Measurements from ENCODE around the gene GFOD1.

GFOD1 gene, protein sequence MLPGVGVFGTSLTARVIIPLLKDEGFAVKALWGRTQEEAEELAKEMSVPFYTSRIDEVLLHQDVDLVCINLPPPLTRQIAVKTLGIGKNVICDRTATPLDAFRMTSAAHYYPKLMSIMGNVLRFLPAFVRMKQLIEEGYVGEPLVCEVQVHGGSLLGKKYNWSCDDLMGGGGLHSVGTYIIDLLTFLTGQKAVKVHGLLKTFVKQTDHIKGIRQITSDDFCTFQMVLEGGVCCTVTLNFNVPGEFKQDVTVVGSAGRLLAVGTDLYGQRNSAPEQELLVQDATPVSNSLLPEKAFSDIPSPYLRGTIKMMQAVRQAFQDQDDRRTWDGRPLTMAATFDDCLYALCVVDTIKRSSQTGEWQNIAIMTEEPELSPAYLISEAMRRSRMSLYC

GRCh38 chr6:13487122-13488014 lies at the start of gene GFOD1:
TSS of gene GFOD1 (minus strand) at chr6:13487600. CDS start at chr6:13486890, 710 bp downstream.
- peak; percentile 35 to 41 for DNase-seq (ENCODE audit: low read depth in 2 of 2, low spot score in 1 of 2)

GRCh38 chr6:13536796-13537526 lies 49.6 kb upstream of the GFOD1 start:
- DNase-seq (ENCODE audit: low read depth in 2 of 2, low spot score in 1 of 2), result no peak

GRCh38 chr6:13535306-13535705 lies 47.9 kb upstream of the GFOD1 start:
- no peak for DNase-seq (ENCODE audit: low read depth in 2 of 2, low spot score in 1 of 2)

DNA sequence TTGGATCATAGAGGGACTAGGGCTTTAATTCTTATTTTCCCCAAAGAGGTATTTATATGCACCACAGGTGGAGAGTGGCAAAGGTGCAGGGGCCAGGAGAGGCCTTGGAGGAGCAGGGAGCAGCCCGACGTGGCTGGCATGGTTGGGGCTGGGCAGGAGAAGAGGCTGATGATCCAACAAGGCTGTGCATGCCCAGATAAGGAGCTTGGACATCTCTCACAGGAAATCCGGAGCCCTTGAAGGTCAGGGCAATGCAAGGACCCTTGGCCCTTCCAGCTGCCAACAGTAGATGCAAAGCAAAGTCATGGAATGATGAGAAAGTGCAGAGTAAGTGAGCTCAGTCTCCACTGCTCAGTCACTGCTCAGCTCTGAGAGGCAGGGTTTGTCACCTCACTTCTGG lies 47.1 kb upstream of the GFOD1 start:
- no peak for DNase-seq (ENCODE audit: low read depth in 2 of 2, low spot score in 1 of 2)

DNA sequence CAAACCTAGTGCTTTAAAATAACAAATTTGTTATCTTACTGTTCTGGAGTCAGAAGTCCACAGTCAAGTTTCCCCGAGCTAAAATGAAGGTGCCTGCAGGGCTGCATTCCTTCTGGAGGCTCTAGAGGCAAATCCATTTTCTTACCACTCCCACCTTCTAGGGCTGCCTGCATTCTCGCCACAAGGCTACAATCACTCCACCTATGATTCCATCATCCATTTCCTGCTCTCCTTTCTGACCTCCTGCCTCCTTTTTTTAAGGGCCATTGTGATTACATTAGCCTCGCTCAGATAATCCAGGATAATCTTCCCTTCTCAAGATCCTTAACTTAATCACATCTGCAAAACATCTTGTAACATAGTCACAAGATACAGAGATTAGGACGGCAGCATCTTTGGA lies 44.6 kb upstream of the GFOD1 start:
- no peak for DNase-seq (ENCODE audit: low read depth in 2 of 2, low spot score in 1 of 2)

DNA sequence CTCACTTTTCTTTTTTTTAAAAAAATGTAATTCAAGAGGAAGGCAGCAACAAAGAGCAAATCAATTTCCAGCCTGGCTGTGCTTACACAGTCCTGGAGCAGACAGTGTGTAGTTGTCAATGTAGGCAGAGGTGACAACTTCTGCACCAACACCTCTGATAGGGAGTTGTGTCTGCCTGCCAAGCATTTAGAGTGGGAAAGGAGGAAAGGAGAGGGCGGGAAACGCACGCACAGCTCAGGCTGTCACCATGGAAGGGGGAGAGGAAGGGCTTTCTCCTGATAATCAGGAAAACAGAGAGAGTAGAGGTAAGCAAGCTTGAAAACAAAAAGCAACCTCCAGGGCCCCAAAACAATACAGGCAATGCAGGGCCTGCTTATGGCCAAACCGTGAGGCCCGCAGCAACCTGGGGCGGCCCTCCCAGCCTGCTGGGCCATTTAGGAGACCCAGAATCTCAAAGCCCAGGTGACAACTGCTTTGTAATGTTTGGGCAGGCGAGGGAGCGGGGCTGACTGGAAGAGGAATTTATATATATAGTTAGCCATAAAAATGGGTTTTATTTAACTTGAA lies 41.5 kb upstream of the GFOD1 start:
- DNase-seq (ENCODE audit: low read depth in 2 of 2, low spot score in 1 of 2), result no peak

DNA sequence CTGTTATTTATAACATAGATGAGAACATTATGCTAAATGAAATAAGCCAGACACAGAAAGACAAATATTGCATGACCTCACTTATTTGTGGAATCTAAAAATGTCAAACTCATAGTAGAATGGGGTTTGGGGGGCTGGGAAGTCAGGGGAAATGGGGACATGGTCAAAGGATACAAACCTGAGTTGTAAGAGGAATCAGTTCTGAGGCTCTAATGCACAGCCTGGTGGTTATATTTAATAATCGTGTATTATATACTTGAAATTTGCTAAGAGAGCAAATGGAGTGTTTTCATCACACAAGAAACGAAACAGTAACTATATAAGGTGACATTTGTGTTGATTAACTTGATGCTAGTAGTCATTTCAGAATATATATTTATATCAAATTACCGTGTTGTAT lies 40.8 kb upstream of the GFOD1 start:
- DNase-seq (ENCODE audit: low read depth in 2 of 2, low spot score in 1 of 2), result no peak

GRCh38 chr6:13527671-13528056 lies 40.3 kb upstream of the GFOD1 start:
- DNase-seq (ENCODE audit: low read depth in 2 of 2, low spot score in 1 of 2), result no peak

- DNase-seq (ENCODE audit: low read depth in 2 of 2, low spot score in 1 of 2), result no peak
Observed at GRCh38 chr6:13526727-13527670, 39.6 kb upstream of the GFOD1 start.

GRCh38 chr6:13526357-13526726 lies 38.9 kb upstream of the GFOD1 start:
- no peak for DNase-seq (ENCODE audit: low read depth in 2 of 2, low spot score in 1 of 2)

- DNase-seq (ENCODE audit: low read depth in 2 of 2, low spot score in 1 of 2), result no peak
Observed at GRCh38 chr6:13524801-13525508, 37.6 kb upstream of the GFOD1 start.

DNA sequence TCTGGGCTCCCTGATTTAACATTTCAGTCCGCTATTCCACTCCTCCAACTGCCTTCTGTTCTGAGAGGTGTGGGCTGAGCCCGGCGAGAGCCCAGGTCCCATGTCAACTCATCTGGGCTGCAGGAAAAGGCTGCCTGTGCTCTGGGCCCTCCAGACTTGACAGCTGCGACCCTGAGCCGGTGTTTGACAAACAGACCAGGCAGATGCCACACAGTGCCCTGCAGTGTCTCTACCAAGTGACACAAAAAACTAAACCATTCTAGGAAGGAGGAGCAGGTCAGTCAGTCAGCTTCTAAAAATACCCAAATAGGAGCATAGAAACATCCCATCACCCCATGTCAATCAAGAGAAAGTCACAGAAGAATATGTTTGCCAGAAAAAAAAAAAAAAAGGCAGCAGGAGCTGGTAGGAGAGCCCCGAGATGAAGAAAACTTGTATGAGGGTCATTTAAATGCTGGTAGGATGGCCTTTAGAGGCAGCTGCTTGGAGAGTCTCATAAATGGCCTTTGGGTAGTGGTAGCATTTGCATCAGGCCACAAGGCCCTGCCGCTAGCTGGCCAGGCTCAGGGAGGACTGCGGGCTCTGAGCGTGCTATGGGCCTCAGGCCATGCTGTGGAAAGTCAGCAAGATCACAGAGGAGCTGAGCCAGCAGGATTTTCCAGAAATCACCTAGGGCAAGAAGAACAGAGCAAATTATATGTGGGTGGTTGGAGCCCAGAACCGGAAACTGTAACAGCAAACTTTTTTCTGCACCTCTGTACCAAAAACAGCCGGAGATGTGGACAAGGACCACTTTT lies 36.6 kb upstream of the GFOD1 start:
- DNase-seq (ENCODE audit: low read depth in 2 of 2, low spot score in 1 of 2), result no peak

- no peak for DNase-seq (ENCODE audit: low read depth in 2 of 2, low spot score in 1 of 2)
Observed at GRCh38 chr6:13522656-13523055, 35.3 kb upstream of the GFOD1 start.

DNA sequence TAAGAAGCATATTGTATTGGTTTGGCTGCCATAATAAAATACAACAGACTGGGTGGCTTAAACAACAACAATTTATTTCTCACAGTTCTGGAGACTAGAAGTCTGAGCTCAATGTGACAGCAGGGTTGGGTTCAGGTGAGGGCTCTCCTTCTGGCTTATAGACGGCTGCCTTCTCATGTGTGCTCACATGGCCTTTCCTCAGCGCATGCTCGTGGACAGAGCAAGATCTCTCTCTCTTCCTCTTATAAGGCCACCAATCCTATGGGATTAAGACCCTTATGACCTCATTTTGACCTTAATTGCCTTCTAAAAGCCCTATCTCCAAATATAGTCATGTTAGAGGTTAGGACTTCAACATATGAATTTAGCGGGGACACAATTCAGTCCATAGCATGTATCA lies 32.4 kb upstream of the GFOD1 start:
- no peak for DNase-seq (ENCODE audit: low read depth in 2 of 2, low spot score in 1 of 2)

- DNase-seq (ENCODE audit: low read depth in 2 of 2, low spot score in 1 of 2), result no peak
Observed at GRCh38 chr6:13517116-13517515, 29.7 kb upstream of the GFOD1 start.

GRCh38 chr6:13515912-13516311 lies 28.5 kb upstream of the GFOD1 start:
- no peak for DNase-seq (ENCODE audit: low read depth in 2 of 2, low spot score in 1 of 2)

GRCh38 chr6:13513626-13514502 lies 26.5 kb upstream of the GFOD1 start:
- no peak for DNase-seq (ENCODE audit: low read depth in 2 of 2, low spot score in 1 of 2)

GRCh38 chr6:13512900-13513299 lies 25.5 kb upstream of the GFOD1 start:
- DNase-seq (ENCODE audit: low read depth in 2 of 2, low spot score in 1 of 2), result no peak

Data from stimulated activated CD8-positive, alpha-beta memory T cell treated with anti-CD3 and anti-CD28 coated beads, Interleukin-4, amount 100 ng/mL, for 1 hour (primary cell).